HG02763 (cell line): ENCODE measurements around the gene PCSK6.

Experiments
- ATAC-seq: cut with Tn5 transposase; IDR thresholded peaks from one replicate; pipeline ENCODE4 v1.9.1; 2021; ENCODE audit warnings: mild to moderate bottlenecking, moderate library complexity; ENCODE audit not compliant: unreplicated experiment

Gene PCSK6

DNA sequence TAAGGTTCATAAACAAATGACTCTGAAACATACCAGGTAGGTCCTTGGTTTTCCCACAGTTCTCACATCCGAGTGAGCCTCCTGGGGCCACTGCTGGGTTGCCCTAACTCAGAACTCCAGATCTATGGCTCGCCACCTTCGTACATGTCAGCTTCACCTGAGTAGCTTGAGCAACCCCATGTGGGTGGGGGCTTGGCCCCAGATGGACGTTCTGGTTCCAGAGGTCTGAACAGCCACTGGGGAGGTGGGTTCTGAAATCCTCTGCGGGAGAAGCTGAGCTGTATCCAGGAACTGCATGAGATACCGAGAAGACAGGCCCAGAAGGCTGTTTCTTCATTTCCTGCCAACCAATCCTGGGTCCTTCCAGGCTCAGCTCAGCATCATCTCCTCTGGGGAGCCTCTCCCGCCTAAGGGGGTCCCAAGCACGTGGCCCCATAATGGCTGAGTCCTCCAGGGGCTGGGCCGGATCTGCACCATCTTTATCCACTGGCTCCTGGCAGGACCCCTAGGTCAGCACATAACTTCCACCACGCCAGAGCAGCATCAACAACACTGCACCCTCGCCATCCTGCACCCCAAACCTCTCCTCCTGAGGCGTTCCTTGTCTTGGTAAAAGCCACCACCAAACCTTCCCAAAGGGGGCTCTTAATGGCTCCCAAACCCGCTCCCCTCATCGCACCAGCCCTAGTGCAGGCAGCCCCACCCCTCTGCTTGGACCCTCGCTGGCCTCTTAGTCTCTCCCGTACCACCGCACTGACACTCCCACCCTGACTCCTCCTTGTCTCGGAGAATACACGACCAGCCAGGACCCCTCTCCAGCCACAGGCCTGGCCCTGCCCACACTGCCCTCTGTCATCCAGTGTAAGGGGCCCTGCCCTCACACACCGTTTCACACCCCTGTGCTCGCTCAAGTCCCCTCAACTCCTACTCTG, 39.8 kb downstream of the PCSK6 start:
- ATAC-seq, result no peak

DNA sequence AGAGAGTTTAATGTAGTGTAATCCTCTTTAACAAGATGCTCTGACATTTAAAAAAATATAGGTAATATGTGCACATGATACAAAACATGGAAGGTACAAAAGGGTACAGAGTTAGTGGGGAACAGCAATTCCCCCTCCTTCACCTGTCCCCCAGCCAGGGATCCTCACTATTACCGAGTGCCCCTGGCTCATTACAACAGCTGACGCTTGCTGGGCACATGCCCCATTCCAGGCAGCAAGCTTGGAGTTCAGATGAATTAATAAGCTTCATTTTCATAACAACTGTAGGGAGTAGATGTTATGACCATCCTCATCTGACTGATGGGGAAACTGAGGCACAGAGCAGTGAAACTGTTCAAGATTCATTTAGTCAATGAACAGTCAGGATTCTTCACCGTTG, 41.2 kb downstream of the PCSK6 start:
- ATAC-seq, result no peak

GRCh38 chr15:101447561-101448071, 41.9 kb downstream of the PCSK6 start:
- ATAC-seq, result no peak

GRCh38 chr15:101447168-101447533, 42.4 kb downstream of the PCSK6 start:
- ATAC-seq, result no peak

GRCh38 chr15:101446518-101447167, 42.9 kb downstream of the PCSK6 start:
- no peak for ATAC-seq

- no peak for ATAC-seq
Measured at GRCh38 chr15:101445562-101446517, 43.7 kb downstream of the PCSK6 start.

DNA sequence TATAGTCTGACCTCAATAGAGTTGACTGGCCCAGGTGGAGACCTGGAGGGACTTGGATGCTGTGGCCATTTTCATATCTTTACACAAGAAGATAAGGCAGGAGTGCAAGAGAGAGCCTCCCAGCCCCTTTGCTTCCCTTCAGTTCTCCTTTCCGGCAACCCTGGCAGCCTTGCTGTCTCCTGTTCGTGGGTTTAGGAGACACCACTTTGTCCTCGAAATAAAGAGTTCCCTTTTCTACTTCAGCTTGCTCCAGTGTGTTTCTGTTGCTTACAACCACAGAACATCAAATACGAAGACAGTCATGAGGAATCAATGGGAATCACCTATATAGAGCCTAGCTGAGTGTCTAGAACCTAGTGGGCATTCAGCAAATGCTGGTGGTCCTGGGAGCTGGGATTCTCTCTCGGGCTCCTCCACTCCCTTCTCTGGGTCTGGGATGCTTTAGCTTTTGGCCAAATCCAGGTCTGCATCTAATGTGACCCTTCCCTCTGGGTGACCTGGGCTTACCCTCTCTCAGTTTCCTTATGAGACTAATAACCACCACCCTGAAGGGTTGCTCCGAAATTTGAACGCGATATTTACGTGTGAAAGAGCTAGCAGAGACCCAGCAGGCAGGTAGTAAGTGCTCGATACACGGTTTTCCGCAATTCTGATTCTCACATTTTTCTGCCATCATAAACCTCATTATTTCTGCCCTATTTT, 44.5 kb downstream of the PCSK6 start:
- ATAC-seq, result no peak

- ATAC-seq, result no peak
Measured at GRCh38 chr15:101444015-101444414, 45.5 kb downstream of the PCSK6 start.

DNA sequence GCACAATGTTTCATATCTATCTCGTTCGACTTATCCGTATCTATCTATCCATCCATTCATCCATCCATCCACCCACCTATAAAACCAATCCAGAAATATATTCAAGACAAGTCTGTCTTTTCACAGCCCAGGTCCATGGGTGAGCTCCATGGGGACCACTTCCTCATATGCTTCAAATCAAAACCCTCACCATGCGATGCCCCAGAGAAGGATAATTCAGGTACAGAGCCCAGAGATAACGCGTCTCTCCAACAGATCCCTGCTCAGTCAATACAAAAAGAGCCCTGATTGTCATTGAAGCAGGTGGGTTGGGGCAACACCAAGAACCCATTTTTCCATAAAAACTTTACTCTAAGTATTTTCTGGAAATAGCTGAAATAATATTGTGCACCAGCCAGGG, 47.2 kb downstream of the PCSK6 start:
- ATAC-seq, result no peak

GRCh38 chr15:101441696-101442095, 47.8 kb downstream of the PCSK6 start:
- no peak for ATAC-seq

DNA sequence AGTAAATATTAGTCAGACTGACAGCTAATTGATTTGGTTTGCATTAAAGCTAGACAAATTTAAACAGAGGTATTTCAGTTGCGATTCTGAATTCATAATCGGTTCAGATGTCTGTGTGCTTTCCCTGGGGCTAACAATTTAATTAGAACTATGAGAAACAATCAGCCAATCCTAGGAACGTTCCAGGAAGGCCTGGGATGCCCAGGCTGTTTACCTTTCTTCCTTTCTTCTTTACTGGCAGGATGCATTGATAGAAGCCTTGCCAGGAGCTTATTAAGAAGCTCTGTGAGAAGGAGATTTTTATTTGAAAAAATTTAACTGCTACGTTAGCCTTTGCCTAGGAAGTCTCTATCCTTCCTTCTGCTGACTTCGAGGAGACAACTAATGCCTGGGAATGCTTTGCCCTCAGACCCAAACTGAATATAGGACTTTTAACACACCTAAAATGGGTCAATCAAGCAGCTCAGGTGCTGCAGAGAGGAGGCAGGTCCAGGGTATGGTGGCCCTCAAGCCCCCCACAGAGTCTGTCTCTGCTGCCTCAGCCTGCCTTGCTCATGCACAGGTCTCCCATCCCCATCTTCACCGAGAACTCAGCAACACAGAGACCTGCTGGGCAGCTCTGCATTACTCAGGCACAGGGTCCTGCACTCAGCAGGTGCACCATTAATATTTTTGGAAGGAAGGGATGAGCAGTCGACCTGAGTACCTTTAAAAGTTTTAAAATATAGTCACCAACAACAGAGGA, 48.5 kb downstream of the PCSK6 start:
- ATAC-seq, result no peak

GRCh38 chr15:101439920-101440319, 49.6 kb downstream of the PCSK6 start:
- no peak for ATAC-seq

DNA sequence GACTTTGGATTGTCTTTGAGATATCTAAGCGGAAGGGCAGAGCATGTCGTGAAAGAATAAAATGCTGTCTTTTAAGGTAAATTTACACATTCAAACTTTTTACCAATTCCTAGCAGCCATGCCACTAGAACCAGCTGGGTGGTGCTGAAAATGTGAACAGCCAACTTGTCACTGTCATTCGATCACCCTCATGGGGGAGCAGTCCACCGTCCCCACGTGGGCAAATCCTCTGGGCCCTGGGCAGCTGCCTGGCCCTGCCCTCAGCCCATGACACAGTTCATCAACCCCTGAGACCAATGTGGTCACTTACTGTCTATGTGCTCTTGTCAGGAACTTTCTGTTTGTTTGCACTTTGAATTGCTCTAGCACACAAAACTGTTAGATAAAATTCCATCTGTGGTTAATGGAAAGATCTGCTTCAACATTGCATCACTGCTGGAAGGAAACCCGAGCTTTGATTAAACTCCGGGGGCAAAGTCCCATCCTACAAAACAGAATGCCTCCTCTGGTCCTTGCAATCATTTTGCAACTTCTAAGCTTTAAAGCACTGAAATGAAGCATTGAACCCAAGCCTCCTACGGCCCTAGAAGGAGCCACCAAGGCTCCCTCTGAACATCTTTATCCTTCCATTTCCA, 50.1 kb downstream of the PCSK6 start:
- no peak for ATAC-seq

- no peak for ATAC-seq
Measured at GRCh38 chr15:101438482-101439284, 50.8 kb downstream of the PCSK6 start.

- no peak for ATAC-seq
Measured at GRCh38 chr15:101437618-101438481, 51.7 kb downstream of the PCSK6 start.

DNA sequence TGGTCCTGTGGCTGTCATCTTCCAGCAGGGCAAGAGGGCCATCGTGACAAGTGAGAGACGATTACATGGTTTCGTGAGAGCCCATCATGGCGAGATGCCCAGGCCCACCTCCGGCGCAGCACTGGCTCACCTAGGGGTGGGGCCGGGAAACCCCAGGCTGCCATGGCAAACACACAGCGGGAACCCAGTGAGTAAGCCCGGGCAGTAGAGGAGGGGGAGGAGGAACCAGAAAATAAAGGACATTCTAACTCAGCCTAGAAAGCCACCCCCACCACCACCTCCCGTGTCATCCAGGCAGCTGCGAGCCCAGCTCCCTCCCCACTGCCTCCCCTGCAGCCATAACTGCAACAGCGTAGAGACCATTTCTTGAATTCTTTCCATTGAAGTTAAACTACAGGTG, 52.3 kb downstream of the PCSK6 start:
- no peak for ATAC-seq

DNA sequence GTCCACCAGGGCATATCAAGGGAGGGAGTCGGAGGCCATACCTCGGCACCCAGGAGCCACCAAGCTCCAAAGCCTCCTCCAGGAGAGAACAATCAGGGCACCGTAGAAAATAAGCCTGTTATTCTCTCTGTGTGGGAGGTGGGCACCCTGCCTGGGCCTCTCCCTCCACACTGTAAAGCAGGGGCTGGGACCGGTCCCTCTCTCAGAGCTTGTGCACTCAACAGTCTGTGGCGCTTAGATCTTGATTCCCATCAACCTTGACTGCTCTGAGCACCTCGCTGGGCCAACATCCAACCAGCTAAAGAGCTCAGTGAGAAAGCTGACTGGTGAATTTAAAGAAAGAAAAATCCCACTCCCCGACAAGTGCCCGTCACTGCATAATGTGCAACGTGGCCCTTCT, 53.0 kb downstream of the PCSK6 start:
- ATAC-seq, result no peak
